GM12874 (cell line): Measurements from ENCODE around the gene KRR1.
A peak's percentile ranks its signal among the peaks of the same experiment; 100 is the strongest.

ENCODE experiments used
- CTCF ChIP-seq: IDR thresholded peaks from 2 replicates; pipeline ENCODE4 v1.5.1; 2011; ENCODE audit warnings: low read depth, mild to moderate bottlenecking, control low read depth, low read length, moderate library complexity; ENCODE audit not compliant: insufficient read depth

The KRR1 gene

DNA sequence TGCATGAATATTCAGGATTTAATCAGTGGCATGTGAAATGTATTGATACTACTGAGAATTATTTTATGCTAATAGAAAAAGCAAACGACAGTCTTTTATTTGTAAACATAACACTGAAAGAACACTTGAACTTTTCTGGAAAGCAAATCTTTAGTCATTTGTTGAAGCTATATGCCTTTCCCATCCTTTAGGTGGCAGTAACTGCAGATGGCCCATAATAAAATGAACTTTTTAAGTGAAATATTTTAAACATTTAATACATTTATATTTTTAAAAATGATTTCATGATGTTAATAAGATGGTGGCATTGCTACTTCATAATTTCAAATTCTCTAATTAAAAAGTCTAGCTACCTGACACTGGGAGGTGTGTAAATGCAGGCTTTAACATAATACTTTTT, 13.9 kb upstream of the KRR1 start:
- TF ChIP-seq CTCF, result no peak

- TF ChIP-seq CTCF, result no peak
These were observed 1.8 kb downstream of the KRR1 start for GRCh38 chr12:75509621-75510020.

DNA sequence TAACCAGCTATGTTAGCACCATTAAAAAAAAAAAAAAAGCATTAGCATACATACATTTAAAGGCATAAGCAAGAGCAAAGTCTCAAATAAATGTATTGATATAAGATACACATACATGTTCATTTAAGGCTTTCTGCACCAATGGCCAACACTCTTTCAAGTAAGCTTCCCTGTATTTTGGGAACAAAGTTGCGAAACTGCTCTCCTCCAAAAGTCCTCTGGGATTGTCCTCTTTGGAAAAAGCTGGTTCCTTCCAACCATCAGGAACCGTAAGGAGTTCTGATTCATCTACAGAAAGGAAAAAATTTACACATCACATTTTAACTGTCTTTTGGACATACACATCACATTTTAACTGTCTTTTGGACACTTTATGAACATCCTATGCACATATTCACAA, 3.2 kb downstream of the KRR1 start:
- TF ChIP-seq CTCF, result no peak

- no peak for TF ChIP-seq CTCF
These were observed 4.3 kb downstream of the KRR1 start for GRCh38 chr12:75507086-75507485.

DNA sequence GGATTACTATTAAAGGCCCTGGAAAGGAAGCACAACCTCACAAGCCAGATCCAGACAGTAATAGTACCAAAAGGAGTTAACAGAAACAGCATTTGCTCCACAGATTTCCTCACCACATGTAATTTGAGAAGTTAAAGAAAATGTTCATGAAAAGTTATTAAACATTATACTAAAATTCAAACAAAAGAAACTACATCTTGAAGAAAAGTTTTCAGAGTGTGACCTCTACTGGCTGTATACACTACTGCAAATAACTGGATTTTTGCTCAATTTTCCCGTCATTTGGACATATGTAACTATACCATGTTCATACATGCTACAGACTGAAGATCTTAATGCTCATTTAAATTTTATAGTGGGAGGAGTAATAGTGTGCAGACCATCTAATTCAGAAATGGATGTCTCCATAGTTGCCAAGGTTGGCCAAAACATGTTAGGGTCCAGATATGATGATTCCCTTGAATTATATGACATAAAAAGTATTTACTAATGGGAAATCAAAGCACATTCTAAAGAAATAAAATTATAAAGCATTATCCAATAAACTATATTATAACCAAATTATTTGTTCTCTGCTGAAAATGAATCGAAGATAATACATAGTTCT, 5.6 kb downstream of the KRR1 start:
- TF ChIP-seq CTCF, result peak; percentile 45

DNA sequence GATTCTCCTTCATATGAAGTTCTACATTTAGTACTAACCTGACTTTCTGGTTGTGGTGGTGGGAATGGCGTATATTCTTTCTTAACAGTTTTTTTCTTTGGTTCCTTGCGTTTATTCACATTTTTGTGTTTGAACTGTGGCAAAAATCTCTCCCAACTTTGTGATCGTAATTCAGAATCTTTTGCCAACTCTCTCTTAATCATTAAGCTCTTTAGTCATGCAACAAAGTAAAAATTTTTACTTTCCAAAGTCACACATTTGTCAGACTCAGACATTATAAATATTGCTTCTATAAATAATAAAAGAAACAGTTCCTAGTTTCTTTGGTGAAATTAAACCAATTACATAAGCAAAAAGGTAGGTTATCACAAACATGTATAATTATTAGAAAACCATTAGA, 7.5 kb downstream of the KRR1 start:
- TF ChIP-seq CTCF, result no peak

DNA sequence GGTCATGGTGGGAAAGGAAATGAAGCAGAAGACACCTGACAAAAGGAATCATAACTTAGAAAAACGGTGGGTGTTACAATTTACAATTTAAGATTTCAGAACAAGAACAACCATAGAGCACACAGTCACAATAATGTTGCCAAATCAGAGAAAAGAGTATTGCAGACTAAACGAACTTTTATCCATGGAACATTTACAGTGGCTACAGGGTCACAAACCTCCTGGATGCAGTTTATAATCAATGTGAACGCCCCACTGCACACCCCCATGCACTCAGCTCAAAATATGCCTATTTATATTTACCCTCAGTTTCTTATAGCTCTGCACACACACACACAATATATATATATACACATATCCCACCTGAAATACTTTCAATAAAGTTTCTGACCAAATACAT, 8.0 kb downstream of the KRR1 start:
- TF ChIP-seq CTCF, result no peak
